Brain microvascular endothelial cell (primary cell): Measurements from ENCODE around the gene CYP26B1.
A peak's percentile ranks its signal among the peaks of the same experiment; 100 is the strongest.

ENCODE experiments used
- DNase-seq: peaks from one replicate; pipeline ENCODE4 v3.0.0-alpha.2; 2020
- H3K27ac ChIP-seq: fragments of 250-450 bp; sonication (Bioruptor Pico); 2 replicates; pipeline ENCODE4 v1.5.1; 2020; ENCODE audit warnings: mild to moderate bottlenecking, moderate library complexity
- H3K27me3 ChIP-seq: fragments of 250-450 bp; sonication (Bioruptor Pico); replicated peaks from 2 replicates; pipeline ENCODE4 v1.5.1; 2020; ENCODE audit warnings: mild to moderate bottlenecking
- H3K36me3 ChIP-seq: fragments of 250-450 bp; sonication (Bioruptor Pico); replicated peaks from 2 replicates; pipeline ENCODE4 v1.5.1; 2020; ENCODE audit warnings: mild to moderate bottlenecking
- H3K4me3 ChIP-seq: 2 replicates; pipeline ENCODE4 v1.5.1; 2011; ENCODE audit warnings: low read depth, mild to moderate bottlenecking, control low read depth, low read length, moderate library complexity
- CTCF ChIP-seq: IDR thresholded peaks from 2 replicates; pipeline ENCODE4 v1.5.1; 2011; ENCODE audit warnings: low read depth, mild to moderate bottlenecking, moderate library complexity, low read length, control low read depth, inconsistent platforms; ENCODE audit errors: missing control alignments
- in situ Hi-C: cut with HindIII; loops from 2 replicates; pipeline ENCODE4 v1.10.0; 2017; ENCODE audit warnings: low sequenced_read_pairs, low pct_ligation_motif_present

Gene CYP26B1

GRCh38 chr2:72147303-72147971 lies at the start of gene CYP26B1:
TSS of gene CYP26B1 (minus strand) at chr2:72147862. CDS start at chr2:72147834, 28 bp downstream.
- Histone ChIP-seq H3K4me3 (peak within 1 kb of the TSS; percentile 49), H3K27me3 (peaks cover 49% of the 10 kb centered on the region)
- DNase-seq = no peak

GRCh38 chr2:72193723-72194122 lies 46.1 kb upstream of the CYP26B1 start:
- Histone ChIP-seq H3K4me3 (no peak overlapping the region), H3K36me3 (no peaks in the 10 kb centered on the region), H3K27ac (no peak overlapping the region), H3K27me3 (no peaks in the 10 kb centered on the region)
- in situ Hi-C loops = no loop called here
- DNase-seq = no peak
- TF ChIP-seq CTCF = no peak

More at GRCh38 chr2:72147303-72147971, at the start of gene CYP26B1:
- TF ChIP-seq CTCF = no peak
- in situ Hi-C loops = no loop called here
- Histone ChIP-seq H3K36me3 (no peaks in the 10 kb centered on the region), H3K27ac (no peak within 1 kb of the TSS)

- Histone ChIP-seq H3K4me3 (no peak overlapping the region), H3K27me3 (no peaks in the 10 kb centered on the region), H3K36me3 (no peaks in the 10 kb centered on the region), H3K27ac (no peak overlapping the region)
- no peak for TF ChIP-seq CTCF
- no peak for DNase-seq
- in situ Hi-C loops = no loop called here
These were observed 43.8 kb upstream of the CYP26B1 start for GRCh38 chr2:72191441-72191840.

- H3K4me3 ChIP-seq = no peak overlapping the region
- DNase-seq = no peak
- H3K36me3 ChIP-seq = no peaks in the 10 kb centered on the region
- in situ Hi-C loops = no loop called here
- H3K27ac ChIP-seq = no peak overlapping the region
- H3K27me3 ChIP-seq = no peaks in the 10 kb centered on the region
- TF ChIP-seq CTCF = no peak
These were observed 37.5 kb upstream of the CYP26B1 start for GRCh38 chr2:72185206-72185605.

- Histone ChIP-seq H3K27me3 (no peaks in the 10 kb centered on the region), H3K4me3 (no peak overlapping the region), H3K36me3 (no peaks in the 10 kb centered on the region), H3K27ac (no peak overlapping the region)
- DNase-seq = no peak
- in situ Hi-C loops = no loop called here
- TF ChIP-seq CTCF = no peak
These were observed 35.8 kb upstream of the CYP26B1 start for GRCh38 chr2:72183466-72183865.

- Histone ChIP-seq H3K27ac (no peak overlapping the region), H3K4me3 (no peak overlapping the region), H3K27me3 (no peaks in the 10 kb centered on the region), H3K36me3 (no peaks in the 10 kb centered on the region)
- no peak for TF ChIP-seq CTCF
- DNase-seq = no peak
- in situ Hi-C loops = no loop called here
These were observed 35.4 kb upstream of the CYP26B1 start for GRCh38 chr2:72183016-72183415.
